C4-2B (cell line): ENCODE measurements around the gene ARCN1.

Source experiments
- CTCF ChIP-seq: fragments of 450-650 bp; conservative IDR thresholded peaks from 2 replicates; pipeline ENCODE4 v1.5.1; 2017; ENCODE audit warnings: mild to moderate bottlenecking
- ZFX ChIP-seq: fragments of 450-650 bp; IDR thresholded peaks from 2 replicates; pipeline ENCODE4 v1.6.1; 2017

- TF ChIP-seq CTCF, result no peak
- TF ChIP-seq ZFX, result no peak
Observed at GRCh38 chr11:118628861-118629549, 56.8 kb downstream of the ARCN1 start.
